GM18951 (cell line): ENCODE results near the gene SLC2A6.

Experiments
- POLR2A ChIP-seq: IDR thresholded peaks from 4 replicates; pipeline ENCODE4 v1.6.1; 2011; ENCODE audit warnings: mild to moderate bottlenecking; ENCODE audit not compliant: insufficient read length, insufficient read depth; ENCODE audit errors: extremely low read depth
- in situ Hi-C: fragments of 300-500 bp; cut with MboI; formaldehyde crosslinking; loops from one replicate; pipeline ENCODE4 v1.12.0; 2022; ENCODE audit warnings: low sequenced_read_pairs, mixed read lengths, inconsistent platforms; ENCODE audit not compliant: unreplicated experiment

SLC2A6 gene

DNA sequence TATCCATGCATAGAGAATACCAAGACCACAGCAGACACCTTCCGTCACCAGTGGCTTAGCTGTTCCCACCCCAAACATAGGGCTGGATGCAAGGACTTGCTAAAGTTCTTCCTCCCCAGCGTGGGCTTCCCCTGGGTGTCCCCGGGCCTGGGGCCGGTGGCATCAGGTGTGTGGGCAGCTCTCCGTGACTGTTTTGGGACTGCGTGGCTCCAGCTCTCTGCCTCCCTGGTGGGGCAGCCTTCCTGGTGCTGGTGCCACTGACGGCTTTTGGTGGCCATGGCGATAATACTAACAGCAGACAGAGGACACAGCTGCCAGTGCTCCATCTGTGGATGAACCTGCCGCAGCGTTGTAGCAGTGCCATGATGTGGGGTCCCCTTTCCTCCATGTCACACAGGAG is 14.3 kb downstream of the SLC2A6 start:
- in situ Hi-C loops, result no loop called here
- TF ChIP-seq POLR2A, result no peak

DNA sequence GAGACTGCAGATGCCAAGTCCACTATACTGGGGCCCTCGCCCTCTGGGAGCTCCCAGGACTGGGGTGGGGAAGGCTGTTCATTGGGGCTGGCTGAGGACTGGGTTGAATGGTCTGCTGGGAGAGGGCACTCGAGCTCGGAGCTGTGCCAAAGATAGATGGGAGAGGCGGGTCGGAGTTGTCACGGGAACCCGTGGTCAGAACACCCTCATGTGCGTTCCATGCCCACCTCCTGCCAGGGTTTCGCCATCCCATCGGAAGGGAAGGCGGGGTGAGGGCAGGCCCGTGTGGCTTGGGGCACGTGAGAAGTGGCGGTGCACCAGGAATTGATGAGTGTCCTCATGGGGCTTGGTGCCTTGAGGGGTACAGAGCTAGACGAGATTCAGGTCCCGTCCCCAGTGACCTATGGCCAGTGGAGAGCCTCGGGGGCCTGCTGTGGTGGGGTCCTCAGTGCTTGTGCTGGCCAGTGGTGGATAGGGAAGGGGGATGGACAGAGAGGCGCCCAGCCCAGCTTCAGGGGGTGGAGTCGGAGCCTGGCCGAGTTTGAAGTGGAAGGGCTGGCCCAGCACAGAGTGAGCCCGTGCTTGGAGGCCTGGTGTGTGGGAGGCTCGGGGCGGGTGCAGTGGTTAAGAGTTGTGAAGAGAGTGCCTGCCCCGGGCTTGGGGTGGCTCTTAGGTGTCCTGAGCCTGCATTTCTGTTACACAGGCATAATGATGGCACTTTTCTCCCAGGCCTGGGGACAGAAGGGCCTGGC is 14.9 kb downstream of the SLC2A6 start:
- in situ Hi-C loops, result no loop called here
- no peak for TF ChIP-seq POLR2A

DNA sequence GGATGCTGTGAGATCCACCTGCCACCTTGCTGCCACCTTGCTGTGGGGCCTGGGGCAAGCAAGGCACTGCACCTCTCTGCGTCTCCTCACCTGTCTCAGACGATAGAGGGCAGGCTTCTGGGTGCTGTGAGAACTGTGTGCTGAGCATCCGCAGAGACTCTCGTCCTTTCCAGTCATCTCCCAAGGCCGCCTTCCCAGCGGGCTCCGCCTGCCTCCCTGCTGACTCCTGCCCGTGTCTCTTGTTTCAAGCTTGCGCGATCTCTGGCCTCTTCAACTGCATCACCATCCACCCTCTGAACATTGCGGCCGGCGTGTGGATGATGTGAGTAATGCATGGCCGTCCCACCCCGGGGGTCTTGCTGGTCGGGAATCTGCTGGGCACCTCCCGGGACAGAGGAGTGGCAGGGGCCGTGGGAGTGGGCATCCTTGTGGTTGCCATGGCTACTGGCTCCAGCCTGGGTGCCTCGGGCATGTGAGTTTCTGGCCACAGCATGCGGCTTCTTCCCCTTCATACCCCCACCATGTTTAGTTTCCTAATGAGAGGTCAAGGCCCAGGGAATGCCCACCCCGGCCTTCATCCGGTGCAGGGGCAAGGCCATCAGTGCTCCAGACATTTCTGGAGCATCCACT is 15.6 kb downstream of the SLC2A6 start:
- in situ Hi-C loops, result no loop called here
- no peak for TF ChIP-seq POLR2A

DNA sequence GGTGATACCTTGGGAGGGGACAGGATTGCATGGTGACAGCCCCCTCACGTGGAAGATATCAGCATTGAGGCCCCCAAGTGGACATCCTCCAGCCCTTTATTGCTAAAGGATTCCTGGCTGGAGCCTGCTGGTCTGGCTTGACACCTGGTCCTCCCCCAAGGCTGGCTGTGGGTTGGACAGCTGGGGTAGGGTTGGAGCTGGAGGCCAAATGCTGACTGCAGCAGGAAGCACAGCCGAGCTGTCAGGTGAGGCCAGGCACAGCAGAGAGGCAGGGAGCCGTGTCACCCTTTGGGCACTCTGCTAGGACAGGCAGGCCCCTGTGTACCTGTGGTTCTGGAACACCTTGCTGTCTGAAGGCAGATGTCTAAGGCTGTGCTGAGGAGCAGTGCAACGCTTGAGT is 16.9 kb downstream of the SLC2A6 start:
- TF ChIP-seq POLR2A, result no peak
- in situ Hi-C loops, result no loop called here

DNA sequence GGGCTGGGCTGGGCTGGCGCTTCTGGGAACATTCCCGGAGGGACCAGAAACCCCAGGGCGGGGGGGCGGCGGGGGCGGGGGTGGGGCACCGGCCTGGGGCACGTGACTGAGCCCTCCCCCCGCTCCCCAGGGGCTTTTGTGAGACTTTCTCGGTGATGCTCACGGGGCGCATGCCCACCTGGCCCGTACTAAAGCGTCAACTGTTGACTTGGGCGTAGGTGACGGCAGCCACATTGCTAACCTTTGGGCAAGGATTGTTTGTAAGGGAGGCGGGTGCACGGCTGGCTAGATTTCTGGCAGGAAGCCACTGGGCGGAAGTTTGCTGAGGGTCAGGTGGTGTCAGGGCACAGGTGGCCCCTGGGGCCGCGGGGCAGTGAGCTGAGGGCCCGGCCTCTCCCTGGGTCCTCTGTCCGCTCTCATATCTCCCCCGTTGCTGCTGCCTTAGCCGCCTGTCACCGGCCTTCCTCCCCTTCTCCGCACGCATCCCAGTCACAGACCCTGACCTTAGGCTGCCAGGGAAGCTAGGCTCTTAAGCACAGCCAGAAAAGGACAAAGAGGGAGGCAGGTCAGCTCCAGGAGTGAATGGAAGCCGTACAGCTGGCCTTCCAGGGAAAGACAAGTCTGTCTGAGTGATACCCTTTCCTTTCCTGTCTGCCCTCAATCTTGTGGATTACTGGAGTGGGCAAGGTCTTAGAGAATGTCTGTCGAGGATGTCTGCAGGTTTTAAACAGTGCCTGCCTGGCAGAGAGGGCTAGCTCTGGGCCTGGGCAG is 18.3 kb downstream of the SLC2A6 start:
- in situ Hi-C loops, result no loop called here
- TF ChIP-seq POLR2A, result peak; percentile 13

DNA sequence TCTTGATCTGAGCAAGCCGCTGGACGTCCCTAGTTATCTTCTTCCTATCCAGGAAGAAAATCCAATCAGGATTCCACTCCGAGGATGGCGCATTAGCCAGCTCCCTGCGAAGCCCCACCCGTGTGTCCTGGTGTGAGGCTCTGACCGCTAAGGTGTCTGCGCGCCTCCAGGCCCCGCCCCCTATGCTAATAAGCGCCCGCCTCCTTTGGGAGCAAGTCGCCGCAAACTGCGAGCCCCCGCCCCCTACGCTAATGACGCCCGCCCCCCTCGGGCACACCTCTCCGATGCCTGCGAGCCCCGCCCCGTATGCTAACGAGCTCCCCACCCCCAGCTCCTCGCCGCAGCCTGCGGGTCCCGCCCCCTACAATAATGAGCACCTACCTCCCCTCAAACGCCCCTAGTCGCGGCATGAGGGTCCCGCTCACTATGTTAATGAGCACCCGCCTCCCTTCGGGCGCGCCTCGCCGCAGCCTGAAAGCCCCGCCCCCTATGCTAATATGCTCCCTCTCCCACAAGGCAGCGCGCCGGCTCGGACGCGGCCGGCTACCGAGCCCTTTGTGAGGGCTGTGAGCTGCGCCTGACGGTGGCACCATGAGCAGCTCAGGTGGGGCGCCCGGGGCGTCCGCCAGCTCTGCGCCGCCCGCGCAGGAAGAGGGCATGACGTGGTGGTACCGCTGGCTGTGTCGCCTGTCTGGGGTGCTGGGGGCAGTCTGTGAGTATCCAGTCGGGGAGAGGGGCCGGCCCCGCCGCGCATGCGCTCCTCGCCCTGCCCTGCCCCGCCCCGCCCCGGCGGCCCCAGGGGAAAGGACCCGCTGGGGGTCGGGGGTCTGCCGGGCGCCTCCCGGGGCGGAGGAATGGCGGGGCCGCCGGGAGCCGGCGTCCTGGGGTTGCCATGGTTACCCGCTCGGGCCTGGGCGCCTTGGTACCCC is 19.2 kb downstream of the SLC2A6 start, which contains the start of gene CACFD1:
CACFD1 (plus strand) TSS at position 503 of the 929 bp plus-strand sequence; CDS start at position 592, 89 bp downstream.
- in situ Hi-C loops, result no loop called here
- peak; percentile 75 for TF ChIP-seq POLR2A

DNA sequence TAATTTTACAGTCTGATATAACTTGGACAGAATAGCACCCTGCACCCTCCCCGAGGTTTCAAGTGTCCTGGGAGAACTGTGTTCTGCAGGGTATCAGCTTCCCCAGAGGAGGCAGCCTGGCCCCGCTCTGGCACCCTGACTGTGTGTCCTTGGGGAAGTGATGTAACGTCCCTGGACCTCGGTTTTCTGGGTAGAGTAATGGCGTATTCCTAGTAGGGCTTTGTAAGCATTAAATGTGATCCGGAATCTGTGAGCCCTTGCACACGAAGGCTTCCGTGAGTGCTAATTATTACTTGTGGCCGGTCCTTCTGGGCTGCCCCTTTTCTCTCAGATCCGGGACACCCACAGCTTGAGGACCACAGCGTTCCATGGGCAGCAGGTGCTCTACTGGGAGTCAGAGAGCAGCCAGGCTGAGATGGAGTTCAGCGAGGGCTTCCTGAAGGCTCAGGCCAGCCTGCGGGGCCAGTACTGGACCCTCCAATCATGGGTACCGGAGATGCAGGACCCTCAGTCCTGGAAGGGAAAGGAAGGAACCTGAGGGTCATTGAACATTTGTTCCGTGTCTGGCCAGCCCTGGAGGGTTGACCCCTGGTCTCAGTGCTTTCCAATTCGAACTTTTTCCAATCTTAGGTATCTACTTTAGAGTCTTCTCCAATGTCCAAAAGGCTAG is 20.1 kb downstream of the SLC2A6 start:
- in situ Hi-C loops, result no loop called here

DNA sequence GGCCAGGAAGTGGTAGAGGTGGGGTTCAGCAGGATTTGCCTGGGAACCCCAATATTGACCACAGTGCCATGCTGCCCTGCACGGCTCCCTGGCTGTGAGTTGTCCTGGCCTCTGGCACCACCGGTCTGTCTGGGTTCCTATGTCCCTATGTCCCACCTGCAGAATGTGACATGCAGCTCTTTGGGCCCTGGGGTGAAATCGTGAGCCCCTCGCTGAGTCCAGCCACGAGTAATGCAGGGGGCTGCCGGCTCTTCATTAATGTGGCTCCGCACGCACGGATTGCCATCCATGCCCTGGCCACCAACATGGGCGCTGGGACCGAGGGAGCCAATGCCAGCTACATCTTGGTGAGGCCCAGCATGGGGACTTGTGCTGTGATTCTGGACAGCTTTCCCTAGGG is 21.2 kb downstream of the SLC2A6 start:
- no peak for TF ChIP-seq POLR2A
- in situ Hi-C loops, result no loop called here

More for the DNA sequence above, 20.1 kb downstream of the SLC2A6 start:
- no peak for TF ChIP-seq POLR2A

DNA sequence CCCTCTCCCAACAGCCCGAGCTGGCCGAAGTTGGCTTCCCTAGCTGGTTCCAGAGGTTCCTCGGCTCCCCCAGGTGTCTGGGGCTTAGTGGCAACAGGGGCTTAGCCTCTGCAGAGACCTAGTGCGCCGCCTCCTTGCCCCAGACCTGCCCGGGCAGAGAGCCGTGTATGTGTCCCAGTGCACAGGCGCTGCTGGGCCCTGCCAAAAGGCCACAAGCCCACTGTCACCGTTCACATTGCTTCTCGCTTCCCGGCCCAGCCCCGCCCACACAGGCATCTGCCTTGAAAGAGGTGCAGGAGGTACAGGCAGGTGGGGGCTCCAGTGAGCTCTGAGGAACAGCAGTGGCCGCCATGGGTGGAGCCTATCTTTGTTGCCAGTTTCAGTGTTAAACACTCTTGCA is 21.7 kb downstream of the SLC2A6 start:
- no peak for TF ChIP-seq POLR2A

DNA sequence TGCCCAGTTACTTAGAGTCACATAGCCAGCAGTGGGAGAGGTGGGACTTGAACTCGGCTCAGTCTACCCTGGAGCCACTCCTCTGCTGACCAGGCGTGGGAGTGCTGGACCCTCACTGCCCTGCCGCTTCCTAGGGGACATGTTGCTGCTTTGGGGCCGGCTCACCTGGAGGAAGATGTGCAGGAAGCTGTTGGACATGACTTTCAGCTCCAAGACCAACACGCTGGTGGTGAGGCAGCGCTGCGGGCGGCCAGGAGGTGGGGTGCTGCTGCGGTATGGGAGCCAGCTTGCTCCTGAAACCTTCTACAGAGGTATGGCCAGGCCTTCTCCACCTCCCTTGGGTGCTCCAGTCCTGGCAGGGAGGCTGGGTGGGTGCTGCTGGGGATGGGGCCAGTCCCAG is 22.5 kb downstream of the SLC2A6 start:
- in situ Hi-C loops, result no loop called here
- TF ChIP-seq POLR2A, result no peak

More for the DNA sequence above, 21.7 kb downstream of the SLC2A6 start:
- in situ Hi-C loops, result no loop called here

DNA sequence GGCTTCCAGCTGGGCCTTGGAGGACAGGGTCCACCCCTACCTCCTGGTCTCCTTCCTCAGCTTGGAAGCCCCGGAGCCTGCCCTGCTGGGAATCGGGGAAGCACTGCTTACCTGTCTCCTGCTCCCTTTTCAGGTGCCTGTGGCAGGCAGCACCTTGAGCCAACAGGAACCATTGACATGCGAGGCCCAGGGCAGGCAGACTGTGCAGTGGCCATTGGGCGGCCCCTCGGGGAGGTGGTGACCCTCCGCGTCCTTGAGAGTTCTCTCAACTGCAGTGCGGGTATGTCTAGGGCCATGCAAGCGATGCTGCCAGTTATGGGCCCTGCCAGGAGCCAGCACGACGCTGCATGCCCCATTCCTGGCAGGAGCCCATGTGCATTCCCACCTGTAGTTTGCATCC is 23.0 kb downstream of the SLC2A6 start:
- TF ChIP-seq POLR2A, result no peak
- in situ Hi-C loops, result no loop called here

DNA sequence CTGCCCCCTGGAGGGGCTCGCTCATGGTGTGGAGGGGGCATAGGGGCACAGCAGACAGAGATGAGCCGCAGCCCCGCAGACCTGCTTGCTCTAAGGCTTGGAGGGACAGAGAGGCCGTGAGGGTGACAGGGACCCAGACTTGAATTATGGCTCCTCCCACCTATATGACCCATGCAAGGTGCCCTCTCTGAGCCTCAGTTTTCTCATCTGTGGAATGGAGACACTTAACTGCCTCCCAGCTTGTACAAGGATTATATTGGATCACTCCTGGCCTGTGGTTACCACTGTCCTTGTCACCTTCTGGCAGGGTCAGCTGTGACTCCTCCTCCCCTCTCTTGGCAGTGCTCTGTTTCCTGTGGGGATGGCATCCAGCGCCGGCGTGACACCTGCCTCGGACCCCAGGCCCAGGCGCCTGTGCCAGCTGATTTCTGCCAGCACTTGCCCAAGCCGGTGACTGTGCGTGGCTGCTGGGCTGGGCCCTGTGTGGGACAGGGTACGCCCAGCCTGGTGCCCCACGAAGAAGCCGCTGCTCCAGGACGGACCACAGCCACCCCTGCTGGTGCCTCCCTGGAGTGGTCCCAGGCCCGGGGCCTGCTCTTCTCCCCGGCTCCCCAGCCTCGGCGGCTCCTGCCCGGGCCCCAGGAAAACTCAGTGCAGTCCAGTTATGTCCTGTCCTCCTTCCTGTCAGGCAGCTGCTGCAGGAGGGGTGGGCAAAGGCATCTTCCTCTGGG is 23.8 kb downstream of the SLC2A6 start:
- in situ Hi-C loops, result no loop called here
- TF ChIP-seq POLR2A, result no peak

DNA sequence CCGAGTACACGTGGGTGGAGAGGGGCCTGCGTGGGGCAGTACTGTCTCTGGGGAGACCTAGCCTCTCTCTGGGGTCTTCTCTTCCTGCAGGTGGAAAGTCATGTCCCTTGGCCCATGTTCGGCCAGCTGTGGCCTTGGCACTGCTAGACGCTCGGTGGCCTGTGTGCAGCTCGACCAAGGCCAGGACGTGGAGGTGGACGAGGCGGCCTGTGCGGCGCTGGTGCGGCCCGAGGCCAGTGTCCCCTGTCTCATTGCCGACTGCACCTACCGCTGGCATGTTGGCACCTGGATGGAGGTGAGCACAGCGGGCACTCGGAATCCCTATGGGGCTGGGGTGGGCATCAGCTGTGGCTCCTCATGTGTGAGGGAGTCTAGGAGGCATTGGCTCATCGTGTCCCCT is 24.6 kb downstream of the SLC2A6 start:
- in situ Hi-C loops, result no loop called here
- TF ChIP-seq POLR2A, result no peak
